ENCODE results near the gene NMT2. TPM values are rescaled to one million over a fixed set of nuclear protein-coding genes. Genes with fewer than 3 reads are reported as not detected.

The NMT2 gene
- total and polyA plus RNA-seq, 10 of the 15 experiments (the other 5 are each of a cell fraction or from before 2014, with no cell fraction given): 4.9 to 12.0 (median 9.2) TPM

DNA sequence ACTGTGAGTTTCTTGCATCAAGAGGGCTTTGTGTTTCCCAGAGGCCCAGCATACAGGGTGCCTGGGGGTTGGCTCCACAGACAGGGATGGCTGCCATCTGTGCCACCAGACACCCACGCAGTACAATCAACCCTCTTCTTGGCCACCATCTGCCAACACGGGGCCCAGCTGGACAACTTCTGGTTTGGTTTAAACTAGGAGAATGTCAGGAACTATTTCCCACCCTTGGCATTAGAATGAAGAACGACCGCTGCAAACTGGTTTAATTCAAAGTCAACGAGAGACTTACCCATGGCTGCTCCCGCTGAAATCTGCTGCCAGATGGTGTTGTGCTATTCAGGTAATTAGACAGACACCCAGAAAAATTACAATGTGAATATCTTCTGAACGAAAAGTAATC lies 27.8 kb downstream of the NMT2 start:
- Histone ChIP-seq H3K27me3 (replicated peaks in 1 of 2; ENCODE audit: control insufficient read depth in 2 of 2, insufficient read depth in 2 of 2, low read length in 1 of 2) (no peaks in the 10 kb centered on the region), H3K4me2 (ENCODE audit: control insufficient read depth, insufficient read depth) (peak overlapping the region; percentile 69), H3K36me3 (ENCODE audit: control insufficient read depth in 2 of 2, insufficient read depth in 2 of 2, low read length in 1 of 2) (0 out of 4 replicates have a peak, but pooled peaks cover 0 to 1% of the 10 kb centered on the region in 2 experiments), H3K4me3 (peak overlapping the region; percentile 19; the same call in 1 of the 2 replicates), H3K9me3 (replicated peaks; ENCODE audit: control insufficient read depth, insufficient read depth, low read length) (no peaks in the 10 kb centered on the region), H4K20me1 (ENCODE audit: control insufficient read depth, insufficient read depth) (no peaks in the 10 kb centered on the region), H3K27ac (ENCODE audit: control insufficient read depth, insufficient read depth) (peak overlapping the region; percentile 7; the same call in 1 of the 2 replicates), H3K9ac (ENCODE audit: control insufficient read depth, insufficient read depth, low read length) (no peak overlapping the region), H2AFZ (ENCODE audit: control insufficient read depth, low read depth, low read length) (no peak overlapping the region), H3K4me1 (ENCODE audit: control insufficient read depth, insufficient read depth, low read length) (peaks cover 16% of the 10 kb centered on the region), H3K79me2 (ENCODE audit: control insufficient read depth, insufficient read depth, low read length) (no peaks in the 10 kb centered on the region; the same call in 1 of the 2 replicates)
- POLR2A ChIA-PET: interaction anchor here (0.9 to 5.7 kb wide), 3 partner anchors 8 to 28 kb away, joined by 4 to 40 read pairs (median 5); partner anchors contain the start of gene NMT2
- CTCF ChIA-PET: interaction anchor here (1.0 to 5.1 kb wide), 8 partner anchors 12 to 35 kb away, joined by 3 to 40 read pairs (median 4); partner anchors contain the start of gene NMT2
- SMC1A ChIA-PET (ENCODE audit: uncharacterized antibody, unreplicated experiment): interaction anchor here (0.8 to 10.2 kb wide), 10 partner anchors 10 to 180 kb away, joined by 3 to 127 read pairs (median 7); partner anchors contain the start of gene NMT2
- WGBS (ENCODE audit: insufficient coverage, insufficient replicate concordance, low lambda C conversion rate, missing lambda C conversion rate): 75% methylated on average over 7 of the region's 7 CpGs
- DNase-seq (ENCODE audit: low read depth, low spot score) (no peak), FAIRE-seq (no peak), ATAC-seq (peak; percentile 9)
- no peak for TF ChIP-seq RUNX3 (IDR thresholded peaks at IDR 0.05; ENCODE audit: low read length)
- TF ChIP-seq, protein P1, sequence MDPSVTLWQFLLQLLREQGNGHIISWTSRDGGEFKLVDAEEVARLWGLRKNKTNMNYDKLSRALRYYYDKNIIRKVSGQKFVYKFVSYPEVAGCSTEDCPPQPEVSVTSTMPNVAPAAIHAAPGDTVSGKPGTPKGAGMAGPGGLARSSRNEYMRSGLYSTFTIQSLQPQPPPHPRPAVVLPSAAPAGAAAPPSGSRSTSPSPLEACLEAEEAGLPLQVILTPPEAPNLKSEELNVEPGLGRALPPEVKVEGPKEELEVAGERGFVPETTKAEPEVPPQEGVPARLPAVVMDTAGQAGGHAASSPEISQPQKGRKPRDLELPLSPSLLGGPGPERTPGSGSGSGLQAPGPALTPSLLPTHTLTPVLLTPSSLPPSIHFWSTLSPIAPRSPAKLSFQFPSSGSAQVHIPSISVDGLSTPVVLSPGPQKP (IDR thresholded peaks at IDR 0.05; ENCODE audit: low read depth, low read length): no peak
- peak; percentile 35 for TF ChIP-seq RELA (IDR thresholded peaks at IDR 0.05; ENCODE audit: borderline replicate concordance, partially characterized antibody)
- no peak for TF ChIP-seq HDGF (IDR thresholded peaks at IDR 0.05)
- no peak for TF ChIP-seq WRNIP1 (IDR thresholded peaks at IDR 0.05; ENCODE audit: borderline replicate concordance, low read depth, low read length)
- no peak for TF ChIP-seq ZNF217 (IDR thresholded peaks at IDR 0.05)
- peak; percentile 59; the same call in 1 of the 2 replicates for TF ChIP-seq SMARCA5 (IDR thresholded peaks at IDR 0.05)
- no peak for TF ChIP-seq NBN (IDR thresholded peaks at IDR 0.05)
- TF ChIP-seq, protein P2, sequence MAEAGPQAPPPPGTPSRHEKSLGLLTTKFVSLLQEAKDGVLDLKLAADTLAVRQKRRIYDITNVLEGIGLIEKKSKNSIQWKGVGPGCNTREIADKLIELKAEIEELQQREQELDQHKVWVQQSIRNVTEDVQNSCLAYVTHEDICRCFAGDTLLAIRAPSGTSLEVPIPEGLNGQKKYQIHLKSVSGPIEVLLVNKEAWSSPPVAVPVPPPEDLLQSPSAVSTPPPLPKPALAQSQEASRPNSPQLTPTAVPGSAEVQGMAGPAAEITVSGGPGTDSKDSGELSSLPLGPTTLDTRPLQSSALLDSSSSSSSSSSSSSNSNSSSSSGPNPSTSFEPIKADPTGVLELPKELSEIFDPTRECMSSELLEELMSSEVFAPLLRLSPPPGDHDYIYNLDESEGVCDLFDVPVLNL (IDR thresholded peaks at IDR 0.05; ENCODE audit: low read depth, low read length): no peak
- no peak for TF ChIP-seq SP1 (IDR thresholded peaks at IDR 0.05; ENCODE audit: low read depth, low read length)
- TF ChIP-seq CBFB (IDR thresholded peaks at IDR 0.05; ENCODE audit: low read depth): no peak
- TF ChIP-seq LARP7 (IDR thresholded peaks at IDR 0.05): no peak
- TF ChIP-seq MYC (IDR thresholded peaks at IDR 0.05; ENCODE audit: insufficient read depth, insufficient read length, insufficient replicate concordance, low read length, severe bottlenecking): no peak
- TF ChIP-seq TARDBP (IDR thresholded peaks at IDR 0.05; ENCODE audit: borderline replicate concordance): no peak
- intact Hi-C loops (cut with micrococcal nuclease; ENCODE audit: unreplicated experiment): no loop called here
- RAD21 ChIA-PET (ENCODE audit: unreplicated experiment): interaction anchor here (0.8 to 3.8 kb wide), 4 partner anchors 15 to 27 kb away, joined by 3 to 48 read pairs (median 18); partner anchors contain the start of gene NMT2
- in situ Hi-C loops (cut with MboI): no loop called here
- BruUV-seq (replicated peaks): TSS peak; percentile 82

Measured in GM12878 (cell line).